NCI-H1930 (cell line): ENCODE results near the gene ZFP2.
"Not testable (repeated sequence)": the region's sequence is repeated elsewhere in the genome, so short reads cannot be mapped to it uniquely, and the experiment has no call there.

Source experiments
- DNase-seq, 2 experiments: peaks; one replicate each; lab custom pipeline; 2025; lab: John Stamatoyannopoulos, UW

ZFP2 gene

GRCh38 chr5:178895615-178896571 lies at the start of gene ZFP2:
TSS of gene ZFP2 (plus strand) at chr5:178895913. CDS start at chr5:178931314, 35,401 bp downstream.
- peak; percentile 11 to 47 for DNase-seq

- no peak for DNase-seq
Measured at GRCh38 chr5:178849316-178849715, 46.4 kb upstream of the ZFP2 start.

- DNase-seq = no peak
Measured at GRCh38 chr5:178851951-178852350, 43.8 kb upstream of the ZFP2 start.

GRCh38 chr5:178854284-178854683 lies 41.4 kb upstream of the ZFP2 start:
- no peak for DNase-seq

GRCh38 chr5:178859625-178860521 lies 35.8 kb upstream of the ZFP2 start, which contains the start of gene ZNF354B:
TSS of gene ZNF354B (plus strand) at chr5:178859953. CDS start at chr5:178861048, 1,095 bp downstream.
- peak; percentile 77 to 83 for DNase-seq

- not testable (repeated sequence) for DNase-seq
Measured at GRCh38 chr5:178860615-178861014, 35.1 kb upstream of the ZFP2 start.

GRCh38 chr5:178861627-178862026 lies 34.1 kb upstream of the ZFP2 start:
- no peak for DNase-seq

- no peak for DNase-seq
Measured at GRCh38 chr5:178866946-178867345, 28.8 kb upstream of the ZFP2 start.

- DNase-seq = no peak
Measured at GRCh38 chr5:178869577-178869976, 26.1 kb upstream of the ZFP2 start.

- DNase-seq = no peak
Measured at GRCh38 chr5:178870411-178870810, 25.3 kb upstream of the ZFP2 start.

- no peak for DNase-seq
Measured at GRCh38 chr5:178872302-178872701, 23.4 kb upstream of the ZFP2 start.

- not testable (repeated sequence) for DNase-seq
Measured at GRCh38 chr5:178883115-178883694, 12.5 kb upstream of the ZFP2 start.

GRCh38 chr5:178883815-178884430 lies 11.8 kb upstream of the ZFP2 start:
- no peak for DNase-seq

- DNase-seq = no peak
Measured at GRCh38 chr5:178899289-178899688, 3.6 kb downstream of the ZFP2 start.

- DNase-seq = no peak
Measured at GRCh38 chr5:178902849-178903248, 7.1 kb downstream of the ZFP2 start.

- DNase-seq = no peak
Measured at GRCh38 chr5:178931846-178932760, 36.4 kb downstream of the ZFP2 start.

GRCh38 chr5:178940569-178941360 lies 45.1 kb downstream of the ZFP2 start, which contains the start of gene ZNF454:
TSS of gene ZNF454 (plus strand) at chr5:178941198. CDS start at chr5:178942792, 1,594 bp downstream.
- peak; percentile 72 to 87 for DNase-seq

- no peak for DNase-seq
Measured at GRCh38 chr5:178941361-178941760, 45.6 kb downstream of the ZFP2 start.

GRCh38 chr5:178965465-178966055 lies 69.8 kb downstream of the ZFP2 start:
- DNase-seq = no peak
